Testis (tissue), 2 donors: Measurements from ENCODE around the gene CC2D2A.

Experiments used
- CTCF ChIP-seq, 3 experiments: fragments of 450-650 bp in 2 of 3; fragments of 200-600 bp in 1 of 3; sonication (generic) in 1 of 3; IDR thresholded peaks; one replicate each; pipeline ENCODE4 v1.5.1; 2016 to 2019; ENCODE audit warnings: antibody characterized with exemption in 3 of 3, mild to moderate bottlenecking in 2 of 3, moderate library complexity in 1 of 3
- POLR2A ChIP-seq: fragments of 450-650 bp; IDR thresholded peaks from one replicate; pipeline ENCODE4 v1.6.1; 2017; ENCODE audit warnings: antibody characterized with exemption, mild to moderate bottlenecking, moderate library complexity

- no peak for TF ChIP-seq CTCF (IDR thresholded peaks at IDR 0.05)
- TF ChIP-seq POLR2A, result no peak
Observed at GRCh38 chr4:15470128-15470475, 420 bp downstream of the CC2D2A start.
